NCI-H226 (cell line): ENCODE data around the gene SPACDR.

Experiments
- DNase-seq: peaks from one replicate; pipeline ENCODE4 v3.0.0-alpha.2; 2015

Gene SPACDR

GRCh38 chr7:100483722-100484672 lies 19.9 kb upstream of the SPACDR start, which contains the start of gene NYAP1:
Gene NYAP1 (plus strand): TSS chr7:100483927. CDS start chr7:100485312, 1,385 bp downstream.
- DNase-seq = peak; percentile 52

- DNase-seq = peak; percentile 59
Measured at GRCh38 chr7:100483090-100483721, 19.1 kb upstream of the SPACDR start.

DNA sequence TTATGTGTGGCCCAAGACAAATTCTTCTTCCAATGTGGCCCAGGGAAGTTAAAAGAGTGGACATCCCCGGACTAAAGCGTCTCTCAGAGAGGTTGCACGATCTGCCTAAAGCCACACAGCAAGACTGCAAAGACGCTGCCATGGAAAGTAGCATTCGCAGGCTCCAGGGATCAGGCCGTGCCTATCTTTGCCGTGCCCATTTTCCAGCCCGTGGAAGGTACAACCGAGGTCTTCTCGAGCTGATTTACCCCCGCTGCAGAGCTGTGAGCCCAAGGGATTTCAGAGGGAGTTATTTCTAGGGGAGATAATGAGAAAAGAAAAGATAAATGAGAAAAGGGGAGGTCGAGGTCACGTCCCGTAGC lies 18.6 kb upstream of the SPACDR start:
- no peak for DNase-seq

GRCh38 chr7:100481466-100481865 lies 17.4 kb upstream of the SPACDR start:
- no peak for DNase-seq

DNA sequence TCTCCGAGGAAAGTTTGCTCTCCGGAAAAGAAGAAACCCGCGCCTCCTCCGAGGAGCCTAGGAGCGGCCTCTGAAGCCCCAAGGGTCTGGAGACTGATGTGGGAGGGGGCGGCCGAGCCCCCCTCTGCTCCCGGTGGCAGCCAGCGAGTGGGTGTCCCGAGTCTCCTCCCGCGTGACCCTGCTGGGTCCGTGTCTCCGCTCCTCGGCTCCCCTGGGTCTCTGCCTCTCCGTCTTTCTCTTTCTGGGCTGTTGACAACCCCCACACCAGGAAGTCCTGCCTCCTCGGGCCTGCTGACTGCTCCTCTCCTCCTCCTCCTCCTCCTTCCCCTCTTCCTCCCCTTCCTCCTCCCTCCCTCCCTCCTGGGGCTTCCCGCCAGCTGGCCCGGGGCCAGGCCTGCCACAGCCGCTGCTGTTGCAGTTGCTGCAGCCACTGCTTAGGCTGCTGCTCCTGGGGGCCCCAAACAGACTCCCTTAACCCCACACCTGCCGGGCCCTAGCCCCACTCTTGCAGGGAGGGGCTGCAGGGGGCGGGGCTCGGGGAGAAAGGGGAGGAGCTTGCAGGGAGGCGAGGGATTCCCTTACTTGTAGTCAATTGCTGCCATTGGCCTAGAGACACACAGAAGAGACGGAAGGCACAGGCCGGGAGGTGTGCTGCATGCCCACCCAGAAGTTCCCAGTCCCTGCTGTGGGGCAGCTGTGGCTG lies 15.0 kb upstream of the SPACDR start, which contains the start of gene TSC22D4:
Gene TSC22D4 (minus strand): TSS at position 257 of the 703 bp plus-strand sequence. CDS start 1,176 bp downstream, outside the sequence.
- DNase-seq = peak; percentile 88

- no peak for DNase-seq
Measured at GRCh38 chr7:100477871-100478267, 13.8 kb upstream of the SPACDR start.

DNA sequence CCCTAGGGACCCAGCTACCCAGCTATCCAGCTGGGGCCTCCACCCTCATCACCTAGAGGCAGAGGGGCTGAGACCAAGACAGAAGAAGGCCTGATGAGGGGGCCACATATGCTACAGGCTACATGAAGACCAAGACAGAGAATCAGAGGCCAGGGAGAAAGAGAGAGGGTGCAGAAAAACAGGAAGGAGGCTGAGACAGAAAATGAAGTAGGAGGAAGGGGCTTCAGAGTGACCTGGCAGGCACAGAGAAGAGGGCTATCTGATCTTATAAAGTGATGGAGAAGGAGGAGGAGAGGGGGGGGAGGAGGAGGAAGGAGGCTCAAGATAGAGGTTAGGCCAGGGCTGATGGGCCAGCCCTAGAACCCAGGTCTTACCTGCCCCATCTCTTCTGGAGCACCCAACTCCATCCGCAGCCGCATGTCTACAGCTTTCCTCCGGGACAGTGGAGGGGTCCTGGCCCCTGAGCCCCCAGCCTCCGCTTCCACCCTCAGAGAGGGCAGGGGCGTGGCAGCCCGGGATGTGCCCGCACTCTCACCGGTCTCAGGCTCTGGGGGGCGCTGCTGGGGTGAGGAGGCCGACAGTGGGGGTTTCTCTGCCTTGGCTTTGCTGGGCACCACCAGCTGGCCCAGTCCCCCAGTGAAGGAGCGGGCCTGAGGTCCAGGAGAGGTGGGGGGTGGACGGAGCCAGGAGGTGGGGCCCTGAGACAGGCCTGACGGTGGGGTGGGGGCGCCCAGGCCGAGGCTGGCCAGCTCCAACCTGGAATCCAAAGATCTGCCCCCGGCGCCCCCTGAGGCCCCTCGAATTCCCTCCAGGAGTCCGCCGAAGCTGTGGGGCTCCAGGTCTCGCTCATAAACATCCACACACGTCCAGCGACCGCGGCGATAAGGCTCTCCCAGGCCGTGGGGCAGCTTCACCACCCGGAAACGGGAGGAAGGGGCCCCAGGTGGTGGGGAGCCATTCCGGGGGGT lies 13.1 kb upstream of the SPACDR start:
- no peak for DNase-seq

DNA sequence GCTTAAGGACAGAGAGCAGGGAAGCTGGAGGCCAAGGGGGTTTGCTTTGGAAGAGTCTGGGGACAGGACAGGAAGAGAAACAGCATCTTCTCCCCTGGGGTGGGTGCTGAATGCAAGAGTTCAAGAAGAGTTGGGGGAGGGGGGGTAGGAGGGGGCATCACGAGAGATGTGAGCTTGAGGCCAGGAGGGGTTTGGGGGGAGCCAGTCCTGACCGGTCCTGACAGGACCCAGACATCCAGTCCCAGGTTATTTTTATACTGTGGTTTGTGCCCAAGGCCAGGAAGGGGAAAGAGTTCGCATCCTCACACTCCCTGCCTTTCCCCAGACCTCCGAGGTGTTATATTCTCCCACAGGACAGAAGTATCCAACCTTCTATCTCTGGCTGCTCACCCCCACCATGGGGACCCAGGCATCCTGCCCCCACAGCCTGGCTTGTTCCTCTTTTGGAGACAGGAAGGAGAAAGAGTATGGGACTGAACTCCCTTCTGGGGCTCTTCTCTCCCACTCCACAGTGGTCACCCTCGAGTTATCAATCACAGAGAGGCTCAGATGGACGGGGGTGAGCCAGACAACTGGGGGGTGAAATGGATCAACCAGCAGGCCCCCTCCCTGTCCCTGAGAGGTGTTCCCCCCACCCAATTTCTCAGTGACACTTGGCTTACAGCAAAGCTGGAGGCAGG lies 12.2 kb upstream of the SPACDR start:
- DNase-seq = no peak

GRCh38 chr7:100475549-100475948 lies 11.5 kb upstream of the SPACDR start:
- DNase-seq = no peak

DNA sequence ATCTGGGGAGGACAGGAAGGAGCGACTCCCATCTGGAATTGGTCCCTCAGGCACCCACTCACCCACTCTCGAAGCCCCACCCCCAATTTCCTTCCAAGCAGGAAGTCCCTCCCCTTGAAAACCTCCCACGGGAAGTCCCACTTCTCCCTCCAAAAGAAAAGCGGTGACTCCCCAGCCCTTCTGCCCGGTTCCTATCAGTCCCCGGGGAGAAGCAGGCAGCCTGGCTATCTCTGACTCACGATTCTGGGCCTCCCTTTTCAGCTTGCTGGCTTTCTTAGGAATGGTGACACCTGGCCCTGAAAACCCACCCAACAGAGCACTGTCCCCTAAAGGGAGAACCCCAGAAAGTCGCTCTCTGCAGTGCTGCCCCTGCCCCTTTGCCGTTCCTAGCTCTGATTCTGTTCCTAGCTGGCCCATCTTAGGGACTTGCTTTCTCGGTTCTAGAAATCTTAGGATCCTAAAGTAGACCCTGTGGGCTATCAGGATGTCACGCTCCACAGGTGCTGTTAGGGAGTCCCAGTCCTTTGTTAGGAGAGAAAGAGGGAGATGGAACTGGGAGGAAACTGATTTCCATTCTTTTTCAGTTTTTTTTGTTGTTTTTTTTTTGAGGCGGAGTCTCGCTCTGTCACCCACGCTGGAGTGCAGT lies 8.9 kb upstream of the SPACDR start:
- DNase-seq = peak; percentile 75

DNA sequence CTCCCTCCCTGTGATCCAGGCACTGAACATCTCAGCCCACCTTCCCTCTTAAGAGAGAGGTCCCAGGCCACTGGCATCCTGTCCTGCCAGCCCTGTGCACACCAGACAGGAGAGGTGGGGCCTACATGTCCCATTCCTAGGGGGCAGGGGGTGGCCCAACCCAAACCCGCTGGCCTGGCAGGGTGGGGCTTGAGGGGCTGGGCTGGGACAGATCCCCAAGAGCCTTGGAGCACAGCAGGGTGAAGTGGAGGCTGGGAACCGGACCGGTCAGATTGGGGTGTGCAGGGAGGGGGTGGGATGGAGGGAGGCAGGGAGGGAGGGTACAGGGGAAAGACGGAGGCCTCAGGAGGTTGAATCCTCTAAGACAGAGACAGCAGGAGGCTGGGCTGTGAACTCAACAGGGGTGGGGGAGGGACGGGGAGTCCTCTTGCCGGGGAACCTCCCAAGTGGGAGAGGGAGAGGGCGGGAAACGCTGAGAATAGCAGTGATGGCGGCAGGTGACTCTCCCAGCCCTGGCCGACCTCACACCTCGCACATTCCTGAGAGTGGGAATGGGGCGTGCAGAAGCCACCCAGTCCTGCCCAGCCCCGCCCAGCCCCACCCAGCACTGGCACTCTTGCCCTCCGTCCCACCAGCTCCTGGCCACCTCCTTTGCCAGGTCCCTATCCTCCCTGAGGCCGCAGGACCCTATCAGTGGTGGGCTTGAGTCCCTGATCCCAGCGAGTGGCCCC lies 8.2 kb upstream of the SPACDR start:
- peak; percentile 53 for DNase-seq

- no peak for DNase-seq
Measured at GRCh38 chr7:100471021-100471420, 7.0 kb upstream of the SPACDR start.

DNA sequence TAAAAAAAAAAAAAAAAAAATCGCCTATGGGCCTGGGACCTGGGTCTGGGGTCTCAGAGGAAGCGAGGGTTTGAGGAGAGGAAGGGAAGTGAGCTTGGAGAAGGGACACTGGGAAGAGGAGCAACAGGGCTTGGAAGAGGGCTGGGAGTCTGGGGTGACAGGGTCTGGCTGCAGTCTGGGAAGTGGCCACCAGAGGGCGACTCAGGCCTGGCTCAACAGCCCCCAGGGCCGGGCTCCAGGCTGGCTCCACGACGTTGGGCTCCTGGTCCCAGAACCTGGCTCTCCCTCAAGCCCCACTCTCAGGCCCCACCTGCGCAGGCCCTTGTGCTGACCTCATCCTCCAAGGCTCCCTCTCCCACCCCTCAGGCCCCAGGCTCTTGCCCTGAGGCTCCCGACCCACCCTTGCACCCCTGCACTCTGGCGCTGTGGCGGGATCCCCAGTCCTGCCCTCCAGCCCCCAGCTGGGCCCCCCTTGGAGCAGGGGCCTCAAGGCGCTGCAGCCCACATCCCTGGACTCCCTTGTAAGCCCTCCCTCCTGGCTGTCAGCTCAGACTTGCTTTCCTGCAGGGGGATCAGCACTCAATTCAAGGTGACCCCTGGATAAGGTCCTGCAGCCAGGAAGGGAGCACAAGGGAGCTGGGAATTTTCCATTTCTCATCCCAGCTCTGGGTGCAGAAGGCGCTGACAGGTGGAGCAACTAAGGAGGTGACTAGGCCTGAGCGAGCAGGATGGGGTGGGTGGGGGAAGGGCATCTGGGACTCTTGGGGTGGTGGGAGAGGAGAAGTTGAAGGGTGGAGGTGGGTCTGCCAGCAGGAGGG lies 5.4 kb upstream of the SPACDR start:
- DNase-seq = peak; percentile 43

DNA sequence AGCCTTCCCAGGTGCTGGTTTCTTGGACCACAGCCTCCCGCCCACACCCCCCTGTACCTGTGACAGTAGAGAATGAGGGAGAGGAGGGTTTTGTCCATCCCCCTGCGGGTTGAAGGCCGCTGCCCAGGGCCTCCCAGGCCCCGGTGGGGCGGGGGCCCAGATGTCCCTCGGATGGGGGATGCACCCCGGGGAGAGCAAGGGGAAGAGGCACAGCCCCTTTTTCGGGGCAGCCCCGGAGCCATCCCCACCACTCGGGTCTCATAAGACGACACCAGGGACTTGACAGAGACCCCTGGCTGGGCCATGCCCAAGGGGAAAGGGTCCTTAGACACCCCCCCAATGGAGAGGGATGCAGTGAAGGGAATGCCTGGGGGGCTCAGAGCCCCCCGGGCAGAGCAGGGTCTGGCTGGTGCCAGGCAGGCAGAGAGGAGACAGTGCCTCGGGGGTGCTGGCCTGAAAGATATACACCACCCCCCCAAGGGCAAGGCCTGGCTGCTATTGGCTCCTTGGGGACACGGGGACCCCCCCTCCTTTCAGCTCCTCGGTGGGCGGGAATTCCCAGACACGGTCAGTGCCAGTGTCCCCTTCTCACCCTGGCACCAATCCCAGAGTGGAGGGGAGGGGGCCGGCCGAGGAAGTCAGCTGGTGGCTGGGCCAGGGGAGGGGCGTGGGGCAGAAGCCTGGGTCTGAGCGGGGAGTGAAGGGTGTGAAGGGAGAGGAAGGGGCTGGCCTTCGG lies 3.7 kb upstream of the SPACDR start:
- no peak for DNase-seq

DNA sequence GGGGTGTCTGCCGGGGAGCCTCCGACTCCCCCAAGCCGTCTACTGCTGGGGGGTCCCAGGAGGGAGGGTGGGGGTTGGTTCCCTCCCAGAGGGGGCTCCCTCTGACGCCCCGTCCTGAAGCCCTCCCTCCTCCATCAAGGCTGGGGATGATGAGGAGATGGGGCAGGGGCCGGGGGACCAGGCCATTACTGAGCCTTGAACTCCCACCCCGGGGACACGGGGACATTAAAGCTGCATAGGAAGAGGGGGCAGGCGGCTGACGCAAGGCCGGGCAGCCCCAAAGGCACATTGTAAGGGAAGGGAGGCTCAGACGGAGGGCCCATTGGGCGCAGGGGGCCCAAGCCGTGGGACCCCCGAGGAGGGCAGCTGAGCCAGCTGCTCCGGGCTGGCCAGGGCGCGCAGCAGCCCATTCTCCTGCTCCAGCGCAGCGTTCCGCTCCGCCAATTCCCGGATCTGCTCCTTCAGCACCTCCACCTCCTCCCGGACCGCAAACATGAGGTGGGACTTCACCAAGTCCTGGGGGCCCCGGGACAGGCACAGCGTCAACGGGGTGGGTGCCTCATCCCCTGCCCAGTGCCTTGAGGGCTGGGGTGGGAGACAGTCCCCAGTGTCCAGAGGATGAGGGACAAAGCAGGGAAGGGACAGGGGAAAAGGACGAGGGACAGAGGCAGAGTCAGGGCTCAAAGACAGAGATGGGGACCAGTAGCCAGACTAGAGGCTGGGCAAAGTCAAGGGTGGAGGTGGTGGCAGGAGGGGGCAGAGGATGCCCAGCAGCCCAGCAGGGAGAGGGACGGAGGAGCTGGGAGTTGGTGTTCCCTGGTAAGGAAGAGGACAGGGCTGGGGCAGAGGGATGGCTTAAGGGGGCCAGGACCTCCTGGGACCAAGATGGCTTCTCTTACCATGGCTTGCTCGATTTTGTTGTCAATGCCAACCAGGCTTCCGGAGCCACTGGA lies 2.9 kb upstream of the SPACDR start:
- DNase-seq = no peak

- DNase-seq = peak; percentile 61
Measured at GRCh38 chr7:100465702-100466311, 1.7 kb upstream of the SPACDR start.

DNA sequence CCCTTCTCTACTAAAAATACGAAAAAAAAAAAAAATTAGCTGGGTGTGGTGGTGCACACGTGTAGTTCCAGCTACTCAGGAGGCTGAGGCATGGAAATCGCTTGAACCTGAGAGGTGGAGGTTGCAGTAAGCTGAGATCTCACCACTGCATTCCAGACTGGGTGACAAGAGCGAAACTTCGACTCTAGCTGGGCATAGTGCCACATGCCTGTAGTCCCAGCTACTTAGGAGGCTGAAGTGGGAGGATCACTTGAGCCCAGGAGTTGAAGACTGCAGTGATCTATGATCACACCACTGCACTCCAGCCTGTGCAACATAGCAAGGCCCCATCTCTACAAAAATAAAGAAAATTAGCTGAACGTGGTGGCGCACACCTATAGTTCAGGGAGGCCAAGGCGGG lies 1.2 kb upstream of the SPACDR start:
- no peak for DNase-seq
